HK-2 (cell line): ENCODE measurements around the gene KMT2A.
A peak's percentile ranks its signal among the peaks of the same experiment; 100 is the strongest.
"Not testable (repeated sequence)": the region's sequence is repeated elsewhere in the genome, so short reads cannot be mapped to it uniquely, and the experiment has no call there.

Source experiments
- DNase-seq: peaks from one replicate; pipeline ENCODE4 v3.0.0-alpha.2; 2018; ENCODE audit not compliant: unreplicated experiment

KMT2A gene

GRCh38 chr11:118435290-118435892, 901 bp upstream of the KMT2A start:
- peak; percentile 64 for DNase-seq

GRCh38 chr11:118436639-118437207, 431 bp downstream of the KMT2A start:
- no peak for DNase-seq

GRCh38 chr11:118437208-118438125, 1.2 kb downstream of the KMT2A start:
- DNase-seq = no peak

GRCh38 chr11:118438314-118438931, 2.1 kb downstream of the KMT2A start:
- no peak for DNase-seq

GRCh38 chr11:118439646-118440045, 3.4 kb downstream of the KMT2A start:
- DNase-seq = no peak

- DNase-seq = no peak
Measured at GRCh38 chr11:118441770-118442275, 5.5 kb downstream of the KMT2A start.

GRCh38 chr11:118442301-118442700, 6.0 kb downstream of the KMT2A start:
- DNase-seq = no peak

- no peak for DNase-seq
Measured at GRCh38 chr11:118442908-118443589, 6.8 kb downstream of the KMT2A start.

GRCh38 chr11:118443590-118444218, 7.4 kb downstream of the KMT2A start:
- no peak for DNase-seq

- DNase-seq = no peak
Measured at GRCh38 chr11:118447423-118447822, 11.1 kb downstream of the KMT2A start.

GRCh38 chr11:118448294-118448693, 12.0 kb downstream of the KMT2A start:
- no peak for DNase-seq

GRCh38 chr11:118449316-118449918, 13.1 kb downstream of the KMT2A start:
- no peak for DNase-seq

- DNase-seq = no peak
Measured at GRCh38 chr11:118450451-118450850, 14.2 kb downstream of the KMT2A start.

- no peak for DNase-seq
Measured at GRCh38 chr11:118462178-118462577, 25.9 kb downstream of the KMT2A start.

- DNase-seq = not testable (repeated sequence)
Measured at GRCh38 chr11:118468968-118469367, 32.7 kb downstream of the KMT2A start.

GRCh38 chr11:118471030-118471429, 34.7 kb downstream of the KMT2A start:
- no peak for DNase-seq

- no peak for DNase-seq
Measured at GRCh38 chr11:118473537-118473936, 37.2 kb downstream of the KMT2A start.

- DNase-seq = no peak
Measured at GRCh38 chr11:118476676-118477075, 40.4 kb downstream of the KMT2A start.

GRCh38 chr11:118481238-118481637, 44.9 kb downstream of the KMT2A start:
- not testable (repeated sequence) for DNase-seq

GRCh38 chr11:118484405-118484804, 48.1 kb downstream of the KMT2A start:
- no peak for DNase-seq

GRCh38 chr11:118485273-118485672, 49.0 kb downstream of the KMT2A start:
- no peak for DNase-seq
